ENCODE measurements around the gene SMC3. TPM values are rescaled to one million over a fixed set of nuclear protein-coding genes. Genes with fewer than 3 reads are reported as not detected.
A peak's percentile ranks its signal among the peaks of the same experiment; 100 is the strongest.
"Not testable (repeated sequence)": the region's sequence is repeated elsewhere in the genome, so short reads cannot be mapped to it uniquely, and the experiment has no call there.

SMC3 gene
- 10 to 100 TPM; 76.8 to 83.5 TPM for total RNA-seq

DNA sequence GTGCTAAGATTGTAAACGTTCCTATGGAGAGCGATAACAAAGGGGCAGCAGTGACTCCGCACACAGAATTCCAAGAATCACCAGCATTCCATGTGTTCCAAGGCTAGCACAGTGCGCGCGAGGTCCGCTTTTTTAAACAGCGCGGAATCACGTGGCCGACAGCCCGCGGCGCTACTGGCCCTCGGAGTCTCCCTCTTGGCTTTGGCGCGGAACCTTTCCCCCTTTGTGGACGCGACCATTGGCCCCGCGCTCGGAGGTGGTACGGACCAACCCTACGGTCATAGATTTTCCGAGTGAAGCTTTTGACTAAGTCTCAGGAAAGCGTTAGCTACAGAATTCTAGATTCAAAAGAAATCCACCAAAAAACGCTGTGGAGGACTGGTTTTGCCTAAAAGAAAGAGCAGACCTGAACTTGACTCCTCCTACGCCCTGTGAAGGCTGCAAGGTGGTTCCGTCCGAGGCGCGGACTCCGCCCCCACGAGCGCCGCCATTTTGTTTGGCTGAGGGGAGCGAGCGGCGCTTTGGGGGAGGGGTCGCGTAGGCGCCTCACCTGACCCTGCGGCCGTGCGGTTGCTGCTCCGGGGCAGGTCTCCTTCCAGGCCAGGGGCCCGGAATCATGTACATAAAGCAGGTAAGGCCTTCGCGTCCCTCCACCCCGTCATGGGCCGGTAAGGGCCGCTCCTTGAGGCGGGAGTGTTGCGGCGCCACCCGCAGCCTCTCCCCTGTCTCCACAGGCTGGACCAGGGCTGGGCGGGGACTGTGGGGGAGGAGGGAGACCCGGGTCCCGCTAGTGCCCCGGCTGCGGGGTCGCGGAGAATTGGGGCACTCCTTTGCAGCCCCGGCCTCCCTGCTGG is at the start of gene SMC3:
Gene SMC3, plus strand, starts transcription at position 495 of the 854 bp plus-strand sequence. Its CDS starts 122 bp downstream, at position 617.
- DNase-seq = peak; percentile 95
- ATAC-seq = peak; percentile 84
- Mint-ChIP-seq H3K27me3 (peaks cover 13% of the 10 kb centered on the region), H3K4me1 (peaks cover 35% of the 10 kb centered on the region), H3K27ac (peak within 1 kb of the TSS; percentile 99), H3K4me3 (peak within 1 kb of the TSS; percentile 93), H3K9me3 (ENCODE audit: low read depth) (no peaks in the 10 kb centered on the region), H3K36me3 (ENCODE audit: low read depth) (peaks cover 18% of the 10 kb centered on the region)
- CTCF ChIA-PET = interaction anchor here (1.1 to 1.5 kb wide), 5 partner anchors 12 to 260 kb away, joined by 3 to 5 read pairs (median 4); no protein-coding TSS in a partner anchor
- POLR2A ChIA-PET = interaction anchor here (1.4 kb wide), 1 partner anchor 263 kb away, joined by 4 read pairs; the partner anchor contains the start of gene SMNDC1
- intact Hi-C loops (cut with DNase I, micrococcal nuclease) = loop anchor here (1.0 to 5.0 kb wide), 14 partner anchors 63 to 645 kb away; partner anchors contain the start of genes ADD3 (in 1 of the 2), BBIP1 (in 1 of the 2), DUSP5 (in 1 of the 2) and SHOC2 (in 1 of the 2)

DNA sequence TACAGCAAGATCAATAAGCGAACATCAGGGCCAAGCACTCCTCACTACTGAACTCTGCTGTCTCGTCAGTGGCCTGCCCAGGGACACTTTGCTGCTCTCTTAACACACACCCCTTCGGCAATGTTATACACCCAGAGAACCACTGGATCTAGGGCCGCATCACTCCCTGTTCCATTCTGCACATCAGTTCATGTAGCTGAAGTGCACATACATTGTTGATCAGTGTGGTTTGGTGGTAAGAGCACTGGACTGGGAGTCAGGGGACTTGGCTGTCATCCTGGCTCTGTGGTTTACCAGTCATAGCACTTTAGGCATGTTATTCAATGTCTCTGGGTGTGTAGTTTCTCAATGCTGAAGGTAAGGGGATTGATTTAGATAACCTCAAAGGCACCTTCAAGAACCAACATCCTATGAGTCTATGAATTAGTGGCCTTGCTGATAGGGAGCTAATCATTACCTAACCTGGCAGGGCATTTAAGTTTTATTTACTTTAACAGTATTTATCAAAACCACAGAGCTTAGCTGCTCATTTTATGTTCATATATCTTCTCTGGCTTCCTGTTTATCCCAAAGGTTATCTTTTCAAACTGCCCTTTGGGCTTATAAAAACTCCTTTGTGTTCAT is 45.0 kb upstream of the SMC3 start:
- Mint-ChIP-seq H3K4me1 (peaks cover 41% of the 10 kb centered on the region), H3K4me3 (no peak overlapping the region), H3K27me3 (no peaks in the 10 kb centered on the region), H3K27ac (no peak overlapping the region), H3K9me3 (ENCODE audit: low read depth) (no peaks in the 10 kb centered on the region), H3K36me3 (ENCODE audit: low read depth) (peaks cover 9% of the 10 kb centered on the region)
- POLR2A ChIA-PET = no interaction called here
- intact Hi-C loops (cut with DNase I, micrococcal nuclease) = no loop called here
- DNase-seq (peak; percentile 48), ATAC-seq (peak; percentile 73)
- CTCF ChIA-PET = interaction anchor here (1.7 to 1.8 kb wide), 2 partner anchors 10 to 188 kb away, joined by 4 to 7 read pairs; no protein-coding TSS in a partner anchor

DNA sequence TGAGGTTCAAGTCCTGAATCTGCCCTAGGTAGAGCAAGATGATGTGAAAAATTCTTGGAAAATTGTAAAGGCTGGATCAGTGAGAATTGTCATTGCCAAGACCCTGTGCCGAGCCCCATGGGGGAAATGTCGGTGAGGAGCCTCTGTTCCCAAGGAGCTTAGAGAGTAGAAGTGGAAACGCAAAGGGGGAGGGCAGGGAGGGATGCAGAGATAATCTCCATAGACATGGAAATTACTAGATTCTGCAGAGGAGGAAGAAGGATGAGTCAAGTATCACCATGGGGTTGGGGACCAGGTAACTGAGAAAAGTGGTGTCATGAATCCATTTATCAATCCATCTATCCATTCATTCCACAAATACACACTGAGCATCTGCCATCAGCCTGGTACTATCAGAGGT is 43.8 kb upstream of the SMC3 start:
- intact Hi-C loops (cut with DNase I, micrococcal nuclease) = no loop called here
- ChIA-PET CTCF (interaction anchor here (1.6 kb wide), 1 partner anchor 20 kb away, joined by 3 read pairs; no protein-coding TSS in a partner anchor), POLR2A (no interaction called here)
- DNase-seq (no peak), ATAC-seq (no peak)
- Mint-ChIP-seq H3K4me3 (no peak overlapping the region), H3K9me3 (ENCODE audit: low read depth) (no peaks in the 10 kb centered on the region), H3K27ac (no peak overlapping the region), H3K27me3 (no peaks in the 10 kb centered on the region), H3K4me1 (peaks cover 53% of the 10 kb centered on the region), H3K36me3 (ENCODE audit: low read depth) (peaks cover 9% of the 10 kb centered on the region)

DNA sequence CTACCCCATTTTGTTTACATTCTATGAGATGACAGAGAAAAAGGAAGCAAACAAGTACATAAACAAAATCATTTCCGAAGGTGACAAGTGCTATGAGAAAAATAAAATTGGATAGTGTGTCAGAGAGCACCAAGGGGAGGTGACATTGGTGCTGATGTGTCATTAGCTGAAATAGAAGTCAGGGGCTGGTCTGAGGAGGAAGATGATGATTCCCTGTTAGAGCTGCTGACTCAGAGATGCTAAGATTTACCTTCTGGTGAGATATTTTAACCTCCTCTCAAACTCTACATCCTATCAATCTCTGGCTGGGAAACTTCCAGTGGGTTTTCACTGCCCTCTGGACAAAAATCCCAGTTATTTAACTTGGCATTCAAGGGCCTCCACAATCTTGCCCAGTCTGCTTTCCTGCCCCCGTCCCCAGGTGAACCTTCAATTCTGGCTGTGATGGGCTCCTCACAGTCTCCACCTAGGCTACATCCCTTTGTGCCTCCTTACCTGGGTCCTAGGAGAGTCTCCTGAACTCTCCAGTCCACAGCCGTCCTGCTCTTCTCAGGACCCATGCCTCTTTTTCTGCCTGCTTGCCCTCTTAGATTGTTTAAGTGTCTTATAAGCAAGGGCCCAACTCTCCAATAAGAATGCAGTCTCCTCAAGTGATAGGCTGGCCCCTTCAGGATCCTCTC is 43.2 kb upstream of the SMC3 start:
- no peaks in the 10 kb centered on the region for H3K27me3 Mint-ChIP-seq
- H3K4me3 Mint-ChIP-seq = no peak overlapping the region
- H3K9me3 Mint-ChIP-seq (ENCODE audit: low read depth) = no peaks in the 10 kb centered on the region
- H3K36me3 Mint-ChIP-seq (ENCODE audit: low read depth) = peaks cover 9% of the 10 kb centered on the region
- H3K4me1 Mint-ChIP-seq = peaks cover 59% of the 10 kb centered on the region
- no peak overlapping the region for H3K27ac Mint-ChIP-seq
- ATAC-seq (no peak), DNase-seq (no peak)
- CTCF ChIA-PET = interaction anchor here (0.6 to 1.6 kb wide), 2 partner anchors 21 to 220 kb away, joined by 3 read pairs; no protein-coding TSS in a partner anchor
- POLR2A ChIA-PET = no interaction called here
- intact Hi-C loops (cut with DNase I, micrococcal nuclease) = no loop called here

DNA sequence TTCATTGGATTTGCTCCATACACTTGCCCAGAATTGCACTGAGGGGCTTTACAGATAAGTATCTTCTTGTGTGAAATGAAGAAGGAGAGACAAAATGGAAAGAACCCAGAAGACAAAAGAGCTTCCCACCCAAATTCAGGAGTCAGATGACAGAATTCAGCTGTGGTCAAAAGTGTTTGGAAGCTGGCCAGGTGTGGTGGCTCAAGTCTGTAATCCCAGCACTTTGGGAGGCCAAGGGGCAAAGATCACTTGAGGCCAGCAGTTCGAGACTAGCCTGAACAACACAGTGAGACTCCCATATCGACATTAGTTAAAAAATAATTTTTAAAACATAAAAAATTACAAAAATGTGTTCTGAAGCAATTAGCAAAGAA is 42.6 kb upstream of the SMC3 start:
- Mint-ChIP-seq H3K9me3 (ENCODE audit: low read depth) (no peaks in the 10 kb centered on the region), H3K36me3 (ENCODE audit: low read depth) (peaks cover 9% of the 10 kb centered on the region), H3K4me3 (no peak overlapping the region), H3K27ac (no peak overlapping the region), H3K27me3 (no peaks in the 10 kb centered on the region), H3K4me1 (peaks cover 65% of the 10 kb centered on the region)
- CTCF ChIA-PET = interaction anchor here (0.6 to 1.6 kb wide), 2 partner anchors 22 to 220 kb away, joined by 3 read pairs; no protein-coding TSS in a partner anchor
- no peak for ATAC-seq
- DNase-seq = no peak
- intact Hi-C loops (cut with DNase I, micrococcal nuclease) = no loop called here
- POLR2A ChIA-PET = no interaction called here

DNA sequence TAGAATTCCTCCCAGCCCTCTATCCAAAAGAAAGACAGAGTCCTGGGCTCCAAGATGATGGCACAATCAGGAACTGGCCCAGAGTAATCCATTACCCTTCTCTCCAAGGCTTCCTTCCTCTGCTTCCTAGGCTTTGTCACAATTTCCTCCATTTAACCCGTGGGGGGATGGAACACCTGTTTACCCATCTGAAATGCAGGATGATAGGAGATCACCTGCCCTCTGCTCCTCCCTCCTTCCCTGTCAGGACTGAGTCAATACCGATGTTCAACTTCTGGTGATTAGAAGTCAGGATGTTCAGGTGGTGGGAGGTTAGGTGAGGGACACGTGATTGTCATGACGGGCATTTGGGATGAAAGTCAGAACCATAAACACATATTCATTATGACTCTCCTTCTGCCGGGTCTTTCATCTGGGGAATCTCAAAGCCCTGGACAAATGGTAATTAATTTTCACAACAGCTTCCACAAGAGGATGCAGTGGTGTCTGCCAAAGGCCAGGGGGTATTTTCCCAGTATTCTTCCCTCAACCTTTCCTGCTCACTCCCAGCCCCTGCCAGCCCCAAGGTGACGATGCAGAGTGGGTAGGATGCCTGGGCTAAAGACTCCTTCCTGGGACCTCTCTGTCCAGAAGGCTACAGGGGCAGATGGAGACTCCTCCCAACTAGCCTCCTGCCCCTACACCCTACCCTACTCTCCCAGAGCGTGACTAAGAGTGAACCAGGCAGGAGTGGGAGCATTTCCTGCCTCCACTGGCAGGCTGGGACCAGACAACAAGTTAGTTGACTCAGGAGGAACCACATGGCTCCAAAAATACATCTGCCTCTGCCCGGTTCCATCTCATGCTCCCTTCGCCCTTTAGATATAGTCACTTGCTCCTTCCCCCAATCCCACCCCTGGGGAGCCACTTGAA is 41.9 kb upstream of the SMC3 start:
- H3K36me3 Mint-ChIP-seq (ENCODE audit: low read depth) = peaks cover 7% of the 10 kb centered on the region
- ATAC-seq (peak; percentile 5), DNase-seq (peak; percentile 38)
- intact Hi-C loops (cut with DNase I, micrococcal nuclease) = no loop called here
- H3K27ac Mint-ChIP-seq = no peak overlapping the region
- H3K27me3 Mint-ChIP-seq = no peaks in the 10 kb centered on the region
- H3K4me3 Mint-ChIP-seq = no peak overlapping the region
- POLR2A ChIA-PET = no interaction called here
- peaks cover 72% of the 10 kb centered on the region for H3K4me1 Mint-ChIP-seq
- H3K9me3 Mint-ChIP-seq (ENCODE audit: low read depth) = no peaks in the 10 kb centered on the region
- CTCF ChIA-PET = interaction anchor here (0.6 to 1.6 kb wide), 2 partner anchors 22 to 219 kb away, joined by 3 read pairs; no protein-coding TSS in a partner anchor

DNA sequence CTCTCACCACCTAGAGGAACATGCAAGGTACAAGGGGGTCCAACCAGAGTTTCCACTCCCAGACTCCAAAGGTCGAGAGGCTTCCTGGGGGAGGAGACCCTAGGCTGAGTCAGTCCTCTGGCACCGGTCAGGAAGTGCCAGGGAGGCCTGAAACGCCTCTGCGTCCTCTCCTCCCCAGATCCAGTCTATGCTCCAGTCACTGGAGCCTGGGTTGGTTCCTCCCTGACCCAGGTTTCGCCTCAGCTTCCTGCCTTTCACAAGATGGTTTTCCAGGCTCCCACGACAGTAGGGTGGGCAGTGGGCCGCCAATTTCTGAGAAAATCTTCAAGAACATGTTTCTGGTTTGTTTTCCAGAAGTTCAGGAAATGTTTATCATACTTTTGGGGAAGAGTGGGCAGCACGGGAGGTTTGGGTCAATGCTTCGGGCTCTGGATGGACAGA is 39.7 kb upstream of the SMC3 start:
- ChIA-PET CTCF (interaction anchor here (0.9 to 3.3 kb wide), 2 partner anchors 15 to 24 kb away, joined by 3 to 18 read pairs; no protein-coding TSS in a partner anchor), POLR2A (interaction anchor here (0.7 to 1.8 kb wide), 2 partner anchors 15 to 28 kb away, joined by 3 to 4 read pairs; no protein-coding TSS in a partner anchor)
- ATAC-seq = no peak
- intact Hi-C loops (cut with DNase I, micrococcal nuclease) = loop anchor here in 1 of 2 experiments (1.0 to 2.0 kb wide), 2 partner anchors 9 to 113 kb away; no protein-coding TSS in a partner anchor
- peaks cover 64% of the 10 kb centered on the region for H3K4me1 Mint-ChIP-seq
- no peak for DNase-seq
- H3K9me3 Mint-ChIP-seq (ENCODE audit: low read depth) = no peaks in the 10 kb centered on the region
- peaks cover 6% of the 10 kb centered on the region for H3K36me3 Mint-ChIP-seq (ENCODE audit: low read depth)
- H3K27me3 Mint-ChIP-seq = peaks cover 3% of the 10 kb centered on the region
- H3K27ac Mint-ChIP-seq = peak overlapping the region; percentile 40
- no peak overlapping the region for H3K4me3 Mint-ChIP-seq

DNA sequence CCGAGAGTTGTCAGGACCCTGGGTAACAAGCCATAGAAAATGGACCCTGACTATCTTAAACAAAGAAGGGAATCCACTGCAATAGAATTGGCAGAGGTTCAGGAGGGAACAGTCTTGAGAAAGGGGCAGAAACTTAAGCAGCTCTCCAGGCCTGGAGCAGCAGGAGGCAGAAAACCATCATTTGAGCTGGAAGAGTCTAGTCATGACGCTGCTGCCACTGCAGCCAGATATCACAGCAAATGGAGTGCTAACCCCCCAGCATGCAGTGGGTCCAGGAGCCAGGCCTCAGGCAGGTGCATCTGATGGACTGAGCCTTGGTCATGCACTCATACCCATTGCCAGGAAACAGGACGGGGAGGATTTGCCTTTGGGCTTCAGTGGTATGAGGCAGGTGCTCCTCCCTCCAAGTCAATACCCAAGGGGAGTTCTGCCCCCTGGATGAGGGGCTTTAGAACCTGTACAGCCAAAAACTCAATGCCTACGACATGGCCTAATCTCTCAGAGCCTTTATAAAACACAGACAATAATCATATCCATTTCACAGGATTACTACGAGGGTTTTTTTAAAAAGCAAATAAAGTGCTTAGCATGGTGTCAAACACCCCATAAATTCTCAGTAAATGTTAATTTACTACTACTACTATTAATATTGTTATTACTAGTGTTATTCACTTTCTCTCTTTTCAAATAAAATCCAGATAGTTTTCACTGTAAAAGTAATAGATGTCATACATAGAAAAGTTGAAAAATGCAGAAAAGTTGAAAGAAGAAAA is 39.1 kb upstream of the SMC3 start:
- Mint-ChIP-seq H3K9me3 (ENCODE audit: low read depth) (no peaks in the 10 kb centered on the region), H3K27me3 (peaks cover 3% of the 10 kb centered on the region), H3K4me1 (peaks cover 66% of the 10 kb centered on the region), H3K36me3 (ENCODE audit: low read depth) (peaks cover 5% of the 10 kb centered on the region), H3K27ac (peak overlapping the region; percentile 76), H3K4me3 (peak overlapping the region; percentile 15)
- POLR2A ChIA-PET = interaction anchor here (0.6 to 1.8 kb wide), 4 partner anchors 16 to 167 kb away, joined by 3 to 4 read pairs (median 4); no protein-coding TSS in a partner anchor
- peak; percentile 54 for ATAC-seq
- intact Hi-C loops (cut with DNase I, micrococcal nuclease) = loop anchor here in 1 of 2 experiments (1.0 to 2.0 kb wide), 2 partner anchors 8 to 114 kb away; no protein-coding TSS in a partner anchor
- DNase-seq = peak; percentile 29
- CTCF ChIA-PET = interaction anchor here (0.9 to 3.3 kb wide), 5 partner anchors 12 to 446 kb away, joined by 3 to 18 read pairs (median 4); no protein-coding TSS in a partner anchor

DNA sequence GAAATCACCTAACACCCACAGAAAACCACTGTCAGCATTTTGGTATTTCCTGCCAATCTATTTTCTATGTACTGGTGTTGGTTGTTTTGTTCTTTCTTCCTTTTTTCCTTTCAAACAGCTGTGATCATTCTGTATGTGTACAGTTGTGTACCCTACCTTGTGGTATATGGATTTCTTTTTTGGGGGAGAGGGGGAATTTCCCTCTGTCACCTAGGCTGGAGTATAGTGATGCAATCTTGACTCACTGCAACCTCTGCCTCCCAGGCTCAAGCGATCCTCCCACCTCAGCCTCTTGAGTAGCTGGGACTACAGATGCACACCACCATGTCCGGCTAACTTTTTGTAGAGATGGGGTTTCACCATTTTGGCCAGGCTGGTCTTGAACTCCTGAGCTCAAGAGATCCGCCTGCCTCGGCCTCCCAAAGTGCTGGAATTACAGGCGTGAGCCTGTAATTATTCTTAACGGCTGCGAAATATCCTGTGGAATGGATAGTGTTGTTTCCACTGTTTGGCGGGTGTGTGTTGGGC is 38.4 kb upstream of the SMC3 start:
- not testable (repeated sequence) for H3K36me3 Mint-ChIP-seq (ENCODE audit: low read depth)
- peak; percentile 66 for DNase-seq
- H3K27ac Mint-ChIP-seq = peak overlapping the region; percentile 76

More for the DNA sequence above, 38.4 kb upstream of the SMC3 start:
- ATAC-seq = peak; percentile 80
- peak overlapping the region; percentile 15 for H3K4me3 Mint-ChIP-seq
- peaks cover 61% of the 10 kb centered on the region for H3K4me1 Mint-ChIP-seq
- ChIA-PET POLR2A (interaction anchor here (0.6 to 1.8 kb wide), 3 partner anchors 16 to 167 kb away, joined by 4 read pairs; no protein-coding TSS in a partner anchor), CTCF (interaction anchor here (0.7 to 3.3 kb wide), 5 partner anchors 11 to 447 kb away, joined by 3 to 18 read pairs (median 4); no protein-coding TSS in a partner anchor)
- H3K9me3 Mint-ChIP-seq (ENCODE audit: low read depth); H3K27me3 Mint-ChIP-seq: not testable (repeated sequence)
- intact Hi-C loops (cut with DNase I, micrococcal nuclease) = loop anchor here (1.0 to 2.0 kb wide), 7 partner anchors 7 to 173 kb away; no protein-coding TSS in a partner anchor

Measured in activated CD4-positive, alpha-beta T cell treated with anti-CD3 and anti-CD28 coated beads for 36 hours (primary cell).